GOT3 (cell line): ENCODE measurements around the gene KLHL29.

ENCODE experiments used
- DNase-seq: peaks from one replicate; lab custom pipeline; 2025; ENCODE audit warnings: mixed read lengths; lab: John Stamatoyannopoulos, UW

The KLHL29 gene

GRCh38 chr2:23513872-23514793, 129.2 kb downstream of the KLHL29 start:
- DNase-seq: no peak

DNA sequence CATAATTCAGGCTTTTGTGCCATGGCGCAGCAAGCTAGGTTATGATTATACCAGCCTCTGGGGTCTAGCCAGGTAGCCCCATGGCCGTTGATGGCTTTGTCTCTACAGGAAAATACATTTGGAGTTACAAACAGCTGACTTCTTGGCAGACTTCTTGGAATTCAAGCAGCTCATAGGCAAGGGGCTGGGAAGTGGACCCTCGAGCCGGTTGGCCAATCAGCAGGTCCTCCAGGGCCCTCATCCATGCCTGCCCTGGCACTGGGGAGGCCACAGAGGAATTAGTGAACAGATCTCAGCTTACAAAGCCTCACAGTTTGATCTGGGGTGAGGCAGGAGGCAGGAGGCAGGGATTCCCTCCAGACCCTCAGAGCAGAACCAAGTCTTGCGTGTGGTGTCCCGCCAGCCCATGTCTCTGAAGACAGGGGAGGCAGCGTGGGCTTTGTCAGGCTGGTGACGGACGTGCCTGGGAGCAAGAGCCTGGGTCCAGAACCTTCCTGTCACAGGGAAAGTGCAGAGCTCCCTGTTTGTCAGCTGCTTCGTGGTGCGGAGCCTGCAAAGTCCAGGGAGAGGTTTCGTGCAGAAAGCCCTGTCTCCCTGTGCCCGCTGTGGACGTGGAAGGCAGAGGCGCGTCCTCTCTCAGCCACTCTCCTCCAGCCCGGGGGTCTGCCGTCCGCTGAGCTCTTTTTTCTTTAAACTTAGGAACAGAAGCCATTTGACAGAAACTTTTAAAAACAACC, 131.7 kb downstream of the KLHL29 start:
- no peak for DNase-seq

DNA sequence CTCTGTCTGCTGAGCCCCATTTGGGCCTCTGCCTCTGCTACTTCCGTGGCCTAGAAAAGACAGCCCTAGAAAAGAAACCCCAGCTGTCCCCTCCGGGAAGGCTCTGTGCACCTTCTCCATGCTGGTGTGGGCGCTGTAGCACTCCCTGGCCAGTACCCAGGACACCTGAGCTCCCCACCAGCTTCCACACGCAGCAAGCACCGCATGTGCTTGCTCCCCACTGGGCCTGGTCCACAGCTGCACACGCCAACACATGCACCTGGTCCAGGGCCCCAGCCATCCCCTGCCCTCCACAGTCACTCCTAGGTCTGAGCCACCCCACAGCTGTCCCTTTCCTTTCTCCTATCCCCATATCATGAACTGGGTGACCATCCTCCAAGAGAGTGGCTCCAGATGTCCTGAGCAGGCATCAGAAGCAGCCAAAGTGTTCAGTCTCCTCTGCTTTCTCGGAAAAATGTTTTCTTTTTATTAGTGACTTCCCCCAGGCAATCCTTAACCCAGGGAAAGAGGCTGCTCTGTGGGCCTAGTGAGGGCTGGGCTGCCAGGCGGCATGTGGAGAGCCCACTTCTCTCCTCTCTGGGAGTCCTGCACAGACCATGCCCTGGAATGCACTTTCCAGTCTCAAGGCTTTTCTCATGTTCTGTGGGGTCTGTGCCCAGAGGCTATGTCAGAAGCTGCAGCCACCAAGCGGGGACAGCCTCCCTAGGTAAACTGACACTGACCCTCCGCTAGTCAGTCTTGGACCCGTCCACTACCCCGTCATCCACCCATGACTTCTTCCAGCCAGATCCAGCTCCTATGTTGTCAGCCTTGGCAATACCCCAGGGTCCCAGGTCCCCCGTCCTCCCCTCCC, 133.7 kb downstream of the KLHL29 start:
- no peak for DNase-seq

GRCh38 chr2:23519334-23519651, 134.3 kb downstream of the KLHL29 start:
- DNase-seq: no peak

DNA sequence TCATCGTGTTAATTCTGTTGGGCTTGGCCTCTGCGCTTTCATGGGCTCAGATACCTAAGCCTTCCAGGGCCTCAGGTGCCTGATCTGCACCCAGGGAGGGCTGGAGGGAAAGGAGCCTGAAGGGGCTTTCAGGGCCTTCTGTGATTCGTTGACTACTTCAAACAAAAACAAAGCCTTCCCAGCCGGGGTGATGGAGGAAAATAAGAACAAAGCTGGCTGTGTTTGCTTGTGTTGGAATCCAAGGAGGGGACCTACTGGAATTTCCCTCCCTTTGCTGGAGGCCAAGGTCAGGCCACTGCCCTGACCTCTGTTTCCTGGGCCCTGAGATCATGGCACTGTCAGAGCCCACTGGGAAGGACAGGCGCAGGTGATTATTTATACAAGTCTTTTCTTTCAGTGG, 135.3 kb downstream of the KLHL29 start:
- no peak for DNase-seq

- DNase-seq: no peak
Observed at GRCh38 chr2:23521060-23521459, 136.1 kb downstream of the KLHL29 start.

GRCh38 chr2:23522726-23523372, 137.9 kb downstream of the KLHL29 start:
- DNase-seq: no peak

DNA sequence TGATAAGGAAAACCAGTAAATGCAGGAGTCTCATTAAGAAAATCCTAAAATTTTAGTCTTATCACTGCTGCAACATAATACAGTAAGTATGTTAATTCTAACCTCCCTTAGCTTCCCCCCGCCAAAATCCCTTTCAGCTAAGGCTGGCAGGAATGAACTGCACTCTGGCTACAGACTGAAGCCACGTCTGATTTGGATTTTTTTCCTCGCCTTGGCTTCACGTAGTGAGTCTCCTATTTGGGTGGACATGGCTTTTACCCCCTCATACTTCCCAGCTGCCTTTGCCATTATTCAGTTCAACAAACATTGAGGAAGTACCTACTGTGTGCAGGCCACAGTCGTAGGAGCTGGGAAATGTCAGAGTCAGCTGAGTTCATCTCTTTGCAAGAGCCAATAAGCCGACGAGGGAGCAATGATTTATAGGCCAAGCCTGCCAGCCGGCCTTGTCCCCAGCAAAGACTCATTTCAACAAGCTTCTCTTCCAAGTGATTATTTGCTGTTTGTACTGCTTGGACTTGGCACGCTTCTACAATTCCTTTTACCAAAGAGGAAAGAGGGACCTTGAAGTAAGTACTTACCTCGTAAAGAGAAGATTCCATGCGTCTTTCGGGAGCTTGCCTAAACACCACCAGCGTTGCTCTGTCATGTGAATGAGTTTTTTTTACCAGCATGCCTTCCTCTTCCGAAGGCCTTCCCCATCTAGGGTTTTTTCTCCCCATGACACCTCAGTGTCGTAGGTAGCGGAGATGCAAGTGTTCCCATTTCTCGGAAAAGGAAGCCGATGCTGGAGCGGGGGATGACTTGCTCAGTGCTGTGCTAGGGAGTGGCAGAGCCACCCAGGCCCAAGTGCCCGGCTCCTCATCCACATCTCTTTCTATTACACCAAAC, 138.6 kb downstream of the KLHL29 start:
- DNase-seq: no peak

DNA sequence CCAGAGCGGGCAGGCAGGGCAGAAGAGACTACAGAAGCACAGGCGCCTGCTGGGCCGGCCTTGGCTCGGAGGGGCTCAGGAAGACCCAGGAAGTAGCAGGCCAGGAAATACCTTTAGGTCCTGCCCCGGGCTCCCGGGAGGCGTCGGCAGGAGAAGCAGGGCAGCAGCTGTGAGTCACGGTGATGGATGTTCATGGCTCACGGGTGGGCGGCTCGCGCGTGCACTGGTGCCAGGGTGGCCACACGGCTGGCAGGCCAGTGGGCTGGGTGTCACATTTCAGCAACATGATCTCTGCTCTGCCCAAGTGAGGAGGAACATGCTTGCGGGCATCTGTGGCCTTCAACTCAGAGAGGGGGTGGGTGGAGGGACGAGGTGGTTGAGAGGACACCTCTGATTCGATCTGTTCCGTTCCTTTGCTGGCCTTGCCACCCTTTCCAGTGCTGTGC, 139.3 kb downstream of the KLHL29 start:
- peak; percentile 14 for DNase-seq

- DNase-seq: no peak
Observed at GRCh38 chr2:23525137-23525765, 140.3 kb downstream of the KLHL29 start.

DNA sequence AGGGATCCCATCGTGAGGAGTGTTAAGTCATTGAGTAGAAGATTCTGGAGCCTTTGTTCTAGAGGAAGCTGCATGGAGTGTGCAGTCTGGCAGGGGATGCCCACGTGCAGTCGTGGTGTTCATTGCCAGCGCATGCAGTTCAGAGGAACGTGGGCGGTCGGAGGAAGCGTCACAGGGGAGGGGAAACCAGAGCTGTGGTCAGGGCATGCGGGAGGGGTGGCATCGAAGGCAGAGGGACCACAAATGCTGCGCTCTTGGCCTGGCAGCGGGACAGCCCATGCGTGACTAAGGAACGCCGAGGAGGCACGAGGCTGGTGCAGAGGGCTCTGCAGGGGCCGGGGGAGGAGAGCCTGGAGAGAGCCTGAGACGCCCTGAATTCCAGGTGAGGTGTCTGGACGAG, 141.1 kb downstream of the KLHL29 start:
- DNase-seq: no peak

GRCh38 chr2:23526835-23527790, 142.1 kb downstream of the KLHL29 start:
- DNase-seq: no peak

- DNase-seq: no peak
Observed at GRCh38 chr2:23528171-23528570, 143.2 kb downstream of the KLHL29 start.

DNA sequence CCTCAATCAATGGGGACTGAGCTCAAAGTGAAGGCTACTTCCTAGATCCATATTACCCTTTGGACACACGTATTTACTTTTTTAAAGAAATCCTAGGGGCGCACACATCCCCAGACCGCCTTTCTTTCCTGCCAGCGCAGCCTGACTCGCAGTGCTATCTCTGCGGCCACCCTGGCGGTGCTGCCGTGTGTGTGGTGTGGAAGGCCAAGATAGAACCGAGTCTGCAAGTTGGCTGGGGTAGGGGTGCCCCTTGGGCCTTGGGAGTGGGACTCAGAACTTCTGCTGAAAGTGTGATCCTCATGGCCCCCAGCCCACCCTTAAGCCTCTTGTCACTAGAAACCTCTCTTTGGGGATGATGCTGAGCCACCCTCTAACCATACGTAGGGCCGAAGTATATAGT, 143.7 kb downstream of the KLHL29 start:
- DNase-seq: no peak

DNA sequence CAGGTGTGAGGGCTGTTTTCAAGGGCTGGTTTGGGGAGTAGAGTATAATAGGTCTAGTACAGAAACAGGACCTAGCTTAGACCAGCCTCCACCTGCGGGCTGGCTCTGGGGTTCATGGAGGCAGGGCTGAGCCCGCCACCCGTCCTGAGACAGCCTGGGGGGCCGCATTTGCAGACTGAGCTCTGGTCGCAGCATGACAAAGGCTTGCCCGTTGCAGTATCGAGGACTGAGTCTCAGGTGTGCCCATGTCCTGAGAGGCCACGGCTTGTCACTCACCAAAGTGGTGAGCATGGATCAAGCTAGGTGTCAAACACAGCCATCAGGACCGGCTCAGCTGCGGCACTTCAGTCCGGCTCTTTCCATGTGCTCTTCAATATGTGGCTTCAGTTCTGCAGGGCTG, 144.7 kb downstream of the KLHL29 start:
- no peak for DNase-seq

DNA sequence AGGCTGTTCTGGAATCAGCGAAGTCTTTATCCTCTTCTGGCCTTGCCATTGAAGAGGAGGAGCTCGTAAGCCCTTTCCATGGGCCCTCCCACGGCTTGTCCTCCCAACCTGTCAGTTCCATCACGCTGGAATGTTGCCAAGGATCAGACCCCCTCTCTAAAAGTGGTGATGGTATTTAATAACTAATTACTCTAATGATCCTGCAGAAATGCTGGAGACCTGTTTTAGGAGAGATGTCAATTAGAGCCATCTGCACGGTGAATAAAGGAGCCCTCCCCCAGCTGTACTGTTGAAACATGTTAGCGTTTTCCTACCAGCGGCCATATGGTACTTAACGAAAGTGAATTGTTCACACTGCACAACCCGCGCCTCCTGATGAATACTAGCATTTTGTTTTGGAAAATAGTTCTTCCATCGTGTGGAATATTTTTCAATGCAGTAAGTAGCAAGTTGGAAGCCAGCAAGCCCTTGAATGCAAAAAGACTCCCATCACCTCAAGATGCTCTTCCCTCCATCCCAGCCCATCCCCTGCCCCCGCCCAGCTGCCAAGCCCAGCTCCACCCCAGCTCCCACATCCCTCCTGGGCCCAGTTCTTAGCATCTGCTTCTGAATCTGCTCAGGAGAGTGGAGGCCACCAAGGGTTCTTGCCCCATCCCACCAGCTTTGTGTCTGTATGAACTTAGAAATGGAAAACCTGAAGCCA, 145.4 kb downstream of the KLHL29 start:
- no peak for DNase-seq

GRCh38 chr2:23530909-23531276, 145.9 kb downstream of the KLHL29 start:
- no peak for DNase-seq

DNA sequence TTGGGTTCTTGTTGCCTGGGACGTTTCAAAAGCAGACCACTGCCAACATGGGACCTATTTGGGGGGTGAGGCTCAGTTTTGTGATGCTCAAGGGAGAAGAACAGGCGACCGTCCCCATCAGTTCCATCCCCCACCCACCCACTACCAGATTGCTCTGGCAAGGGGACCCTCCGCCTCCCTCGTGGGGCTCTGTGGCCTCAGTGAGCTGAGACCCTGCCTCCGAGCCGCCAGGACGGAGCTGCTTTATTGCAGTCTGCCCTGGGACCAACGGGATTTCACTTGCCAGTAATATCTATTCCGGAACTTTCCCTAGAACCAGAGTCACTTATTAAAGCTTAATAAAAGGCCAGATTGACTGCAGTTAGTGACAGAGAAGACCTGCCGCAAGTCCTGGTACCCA, 146.3 kb downstream of the KLHL29 start:
- DNase-seq: no peak

DNA sequence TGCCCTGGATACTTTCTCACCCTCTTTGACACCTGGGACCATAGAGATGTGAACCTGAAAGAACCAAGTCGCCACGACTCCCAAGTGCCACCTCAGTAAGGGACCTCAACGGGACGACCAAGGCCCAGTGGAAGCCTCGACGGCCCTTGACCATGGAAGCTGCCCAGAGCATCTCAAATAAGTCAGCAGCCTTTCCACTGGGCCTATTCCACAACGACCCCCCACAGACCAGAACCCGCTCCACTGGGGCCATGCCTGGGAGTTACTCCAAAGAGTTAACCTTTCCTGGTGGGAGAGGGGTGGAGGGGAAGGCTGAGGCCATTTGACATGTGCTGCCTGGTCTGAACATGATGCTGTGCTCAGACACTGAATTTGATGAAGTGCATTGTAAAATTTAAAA, 146.9 kb downstream of the KLHL29 start:
- DNase-seq: no peak
